Fibroblast of upper back skin (primary cell): Measurements from ENCODE around the gene MASP2.
A peak's percentile ranks its signal among the peaks of the same experiment; 100 is the strongest.
"Not testable (repeated sequence)": the region's sequence is repeated elsewhere in the genome, so short reads cannot be mapped to it uniquely, and the experiment has no call there.

Source experiments
- DNase-seq: peaks from one replicate; pipeline ENCODE4 v3.0.0-alpha.2; 2013

Gene MASP2

GRCh38 chr1:11037019-11037739 is 9.9 kb downstream of the MASP2 start:
- not testable (repeated sequence) for DNase-seq

DNA sequence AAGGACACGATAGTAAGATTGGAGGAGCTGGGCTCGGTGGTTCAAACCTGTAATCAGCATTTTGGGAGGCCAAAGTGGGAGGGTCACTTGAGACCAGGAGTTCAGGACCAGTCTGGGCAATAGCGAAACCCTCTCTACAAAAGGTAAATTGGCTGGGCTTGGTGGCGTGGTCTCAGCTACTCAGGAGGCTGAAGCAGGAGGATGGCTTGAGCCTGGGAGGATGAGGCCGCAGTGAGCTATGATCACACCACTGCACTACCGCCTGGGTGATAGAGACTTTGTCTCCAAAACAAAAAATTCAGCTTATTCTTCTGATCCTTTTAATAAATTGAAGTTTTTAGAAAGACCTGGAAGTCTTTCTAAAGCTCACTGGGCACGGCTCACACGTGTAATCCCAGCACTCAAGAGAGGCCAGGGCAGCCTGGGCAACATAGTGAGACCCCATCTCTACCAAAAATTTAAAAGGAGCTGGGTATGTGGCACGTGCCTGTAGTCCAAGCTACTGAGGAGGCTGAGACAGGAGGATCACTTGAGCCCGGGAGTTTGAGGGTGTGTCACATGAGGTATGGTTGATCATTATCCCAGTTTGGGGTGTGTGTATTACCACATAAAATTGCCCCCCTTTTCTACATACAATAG is 15.3 kb downstream of the MASP2 start:
- no peak for DNase-seq

DNA sequence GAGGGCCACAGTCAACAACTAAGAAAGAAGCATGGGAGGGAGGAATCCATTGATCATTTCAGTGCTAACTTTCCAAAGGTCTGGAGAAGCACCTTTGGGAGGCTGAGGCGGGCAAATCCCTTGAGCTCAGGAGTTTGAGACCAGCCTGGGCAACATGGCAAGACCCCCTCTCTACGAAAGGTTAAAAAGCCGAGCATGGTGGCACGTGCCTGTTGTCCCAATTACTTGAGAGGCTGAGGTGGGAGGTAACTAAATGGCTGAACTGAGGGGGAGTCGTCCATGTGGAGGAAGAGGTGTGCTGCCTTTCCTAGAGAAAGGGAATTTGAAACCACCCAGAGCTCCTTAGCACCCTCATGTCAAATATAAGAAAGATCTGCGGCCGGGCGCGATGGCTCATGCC is 16.2 kb downstream of the MASP2 start:
- DNase-seq, result no peak

GRCh38 chr1:11028018-11028417 is 19.0 kb downstream of the MASP2 start:
- no peak for DNase-seq

DNA sequence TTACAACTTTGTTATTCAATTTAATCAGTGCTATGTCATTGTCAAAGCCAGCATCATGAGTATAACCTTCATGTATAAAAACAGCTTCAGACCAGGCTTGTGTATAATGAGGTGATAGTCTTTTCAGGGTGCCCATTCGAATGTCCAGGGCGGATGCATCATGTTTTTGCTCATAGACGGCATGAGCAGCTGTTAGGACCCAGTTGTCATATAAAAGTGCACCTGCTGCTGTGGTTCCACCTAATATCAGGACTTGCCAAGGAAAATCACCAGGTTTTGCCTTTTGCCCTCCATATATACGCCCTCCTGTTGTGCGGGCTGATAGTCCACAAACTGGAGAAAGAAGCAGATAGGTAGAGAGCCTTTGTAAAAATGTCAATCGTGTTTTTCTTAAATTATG is 19.7 kb downstream of the MASP2 start:
- no peak for DNase-seq

DNA sequence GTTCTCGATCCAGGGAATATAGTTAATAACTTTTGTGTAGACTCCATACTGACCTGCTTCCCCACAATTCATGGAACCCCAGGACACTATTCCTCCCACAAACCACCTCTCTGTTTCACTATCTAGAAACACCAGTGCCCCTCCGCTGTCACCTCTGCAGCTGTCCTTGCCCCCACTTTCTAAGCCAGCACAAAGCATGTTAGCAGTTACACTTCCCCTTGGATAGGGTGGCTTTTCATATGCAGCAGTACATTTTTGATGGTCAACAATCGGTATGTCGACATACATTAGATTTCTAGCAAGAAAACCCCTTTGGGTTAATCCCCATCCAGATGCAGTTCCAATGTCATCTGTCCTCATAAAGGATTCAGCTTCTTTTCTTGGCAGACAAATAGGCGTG is 20.1 kb downstream of the MASP2 start:
- no peak for DNase-seq

DNA sequence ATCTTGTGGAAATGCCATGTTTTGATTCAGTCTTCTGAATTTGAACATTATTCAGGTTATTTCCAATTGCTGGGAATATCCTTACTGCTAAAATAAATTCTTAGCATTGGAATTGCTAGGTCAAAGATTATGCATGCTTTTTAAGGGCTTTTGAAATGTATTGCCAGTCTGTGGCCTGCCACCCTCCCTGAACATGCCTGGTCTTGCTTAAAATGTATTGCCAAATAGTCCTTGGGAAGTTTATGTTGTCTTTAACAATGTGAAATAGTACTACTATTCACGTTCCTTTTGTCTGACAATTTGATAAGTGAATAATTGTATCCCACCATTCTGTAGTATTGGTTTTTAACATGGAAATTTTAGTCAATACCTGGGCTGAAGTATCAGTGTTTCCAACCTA is 21.0 kb downstream of the MASP2 start:
- DNase-seq, result no peak

DNA sequence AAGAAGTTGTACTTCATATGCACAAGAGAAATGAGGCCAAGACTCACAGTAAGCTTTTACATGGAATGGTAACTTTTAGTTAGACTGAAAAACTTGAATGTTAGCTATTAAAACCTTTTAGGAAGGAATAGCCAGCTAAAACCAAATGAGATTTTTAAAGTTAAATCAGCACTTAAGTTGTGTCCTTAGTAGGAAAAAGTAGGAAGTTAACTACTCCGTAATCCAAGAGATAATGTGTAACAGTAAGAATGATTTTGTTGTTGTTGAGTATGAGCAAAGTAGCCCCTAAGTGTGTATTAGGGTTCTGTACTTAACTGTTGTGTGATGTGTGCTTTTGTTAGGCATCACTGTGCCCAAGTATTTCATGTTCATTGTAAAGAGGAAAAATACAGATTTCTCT is 21.4 kb downstream of the MASP2 start:
- DNase-seq, result no peak

DNA sequence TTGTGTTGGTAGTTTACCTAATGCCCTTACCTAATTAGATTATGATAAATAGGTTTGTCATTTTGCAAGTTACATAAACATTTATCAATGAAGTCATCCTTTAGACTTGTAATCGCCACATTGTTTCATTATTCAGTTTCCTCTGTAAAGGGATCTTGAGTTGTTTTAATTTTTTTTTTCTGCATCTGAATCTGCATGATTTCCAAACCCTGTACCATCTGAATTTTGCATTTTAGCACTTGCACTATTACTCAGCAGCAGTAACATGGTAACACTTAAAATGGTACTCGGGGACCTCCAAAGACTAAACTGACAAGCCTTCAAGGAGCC is 22.2 kb downstream of the MASP2 start:
- no peak for DNase-seq

- no peak for DNase-seq
These were observed 22.7 kb downstream of the MASP2 start for GRCh38 chr1:11024154-11024873.

- no peak for DNase-seq
These were observed 23.8 kb downstream of the MASP2 start for GRCh38 chr1:11023201-11023600.

GRCh38 chr1:11019971-11020370 is 27.1 kb downstream of the MASP2 start:
- no peak for DNase-seq

DNA sequence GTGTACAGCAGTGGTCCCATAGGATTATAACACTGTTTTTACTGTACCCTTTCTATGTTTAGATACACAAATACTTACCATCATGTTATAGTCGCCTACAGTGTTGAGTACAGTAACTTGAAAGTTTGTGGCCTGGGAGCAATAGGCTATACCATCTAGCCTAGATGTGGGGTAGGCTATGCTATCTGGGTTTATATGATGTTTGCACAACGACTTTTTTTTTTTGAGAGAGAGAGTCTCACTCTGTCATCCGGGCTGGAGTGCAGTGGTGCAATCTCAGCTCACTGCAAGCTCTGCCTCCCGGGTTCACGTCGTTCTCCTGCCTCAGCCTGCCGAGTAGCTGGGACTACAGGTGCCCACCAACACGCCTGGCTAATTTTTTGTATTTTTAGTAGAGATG is 27.7 kb downstream of the MASP2 start:
- DNase-seq, result not testable (repeated sequence)

DNA sequence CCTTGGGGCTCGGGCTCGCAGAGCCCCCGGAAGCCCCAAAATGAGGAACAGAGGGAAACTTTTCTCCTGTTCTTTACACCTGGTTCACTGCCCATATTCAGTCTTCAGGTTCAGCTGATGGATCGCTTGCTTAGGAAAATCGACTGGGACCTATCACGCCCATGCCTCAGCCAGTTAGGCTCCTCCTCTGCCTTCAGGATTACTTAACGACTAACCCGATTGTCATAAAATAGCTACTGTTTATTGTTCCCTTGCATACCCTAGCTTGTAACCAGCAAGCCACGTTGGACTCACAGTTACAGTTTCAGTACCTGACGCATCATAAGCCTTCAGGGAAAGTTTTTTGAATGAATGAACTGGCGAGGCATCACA is 33.9 kb downstream of the MASP2 start:
- peak; percentile 7 for DNase-seq

- peak; percentile 88 for DNase-seq
These were observed 34.5 kb downstream of the MASP2 start, which contains the start of gene TARDBP for GRCh38 chr1:11012260-11013159. TARDBP (plus strand) TSS chr1:11012654; CDS start chr1:11013728, 1,074 bp downstream.

- DNase-seq, result no peak
These were observed 46.5 kb downstream of the MASP2 start for GRCh38 chr1:11000526-11000925.

GRCh38 chr1:10996100-10996499 is 50.9 kb downstream of the MASP2 start:
- DNase-seq, result no peak

DNA sequence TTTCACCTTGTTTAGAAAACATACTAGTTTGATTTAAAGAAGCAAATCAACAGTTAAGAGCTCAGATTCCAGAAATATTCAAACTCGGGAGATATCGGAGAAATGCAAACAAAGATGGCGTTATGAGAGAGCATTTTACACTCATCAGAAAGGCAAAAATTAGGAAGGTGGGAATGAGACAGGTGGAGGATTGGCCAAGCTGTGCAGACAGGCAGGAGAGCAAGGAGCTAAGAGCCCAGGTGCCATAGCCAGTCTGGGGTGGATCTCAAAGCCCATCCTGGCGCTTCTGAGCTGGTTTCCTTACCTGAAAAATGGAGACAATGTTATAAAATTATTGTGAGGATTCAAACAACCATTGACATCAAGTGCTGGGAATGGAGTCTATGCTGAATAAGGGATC is 54.2 kb downstream of the MASP2 start:
- no peak for DNase-seq

DNA sequence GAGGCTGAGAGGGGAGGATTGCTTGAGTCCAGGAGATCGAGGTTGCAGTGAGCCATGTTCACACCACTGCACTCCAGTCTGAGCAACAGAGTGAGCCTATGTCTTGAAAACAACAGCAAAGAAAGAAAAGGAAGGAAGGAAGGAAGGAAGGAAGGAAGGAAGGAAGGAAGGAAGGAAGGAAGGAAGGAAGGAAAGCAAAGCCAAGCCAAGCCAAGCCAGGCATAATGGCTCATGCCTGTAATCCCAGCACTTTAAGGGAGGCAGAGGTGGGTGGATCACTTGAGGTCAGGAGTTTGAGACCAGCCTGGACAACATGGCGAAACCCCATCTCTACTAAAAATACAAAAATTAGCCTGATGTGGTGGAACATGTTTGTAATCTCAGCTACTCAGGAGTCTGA is 55.0 kb downstream of the MASP2 start:
- not testable (repeated sequence) for DNase-seq

DNA sequence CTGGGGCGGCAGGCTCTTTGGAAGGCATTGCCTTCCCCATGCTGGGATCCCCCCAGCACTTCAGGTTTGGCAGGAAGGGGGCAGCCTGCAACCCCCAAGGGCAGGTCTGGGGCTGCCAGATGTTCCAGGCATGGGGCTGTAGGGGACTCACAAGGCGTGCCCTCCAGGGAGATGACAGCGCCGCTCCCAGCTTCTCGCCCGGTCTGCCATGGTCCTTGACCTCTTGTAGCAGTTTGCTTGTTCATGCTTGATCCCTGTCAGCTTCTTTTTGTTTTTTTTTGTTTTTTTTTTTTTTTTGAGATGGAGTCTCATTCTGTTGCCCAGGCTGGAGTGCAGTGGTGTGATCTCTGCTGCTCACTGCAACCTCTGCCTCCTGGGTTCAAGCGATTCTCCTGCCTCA is 56.2 kb downstream of the MASP2 start:
- no peak for DNase-seq

GRCh38 chr1:10989920-10990516 is 57.0 kb downstream of the MASP2 start:
- DNase-seq, result peak; percentile 17

DNA sequence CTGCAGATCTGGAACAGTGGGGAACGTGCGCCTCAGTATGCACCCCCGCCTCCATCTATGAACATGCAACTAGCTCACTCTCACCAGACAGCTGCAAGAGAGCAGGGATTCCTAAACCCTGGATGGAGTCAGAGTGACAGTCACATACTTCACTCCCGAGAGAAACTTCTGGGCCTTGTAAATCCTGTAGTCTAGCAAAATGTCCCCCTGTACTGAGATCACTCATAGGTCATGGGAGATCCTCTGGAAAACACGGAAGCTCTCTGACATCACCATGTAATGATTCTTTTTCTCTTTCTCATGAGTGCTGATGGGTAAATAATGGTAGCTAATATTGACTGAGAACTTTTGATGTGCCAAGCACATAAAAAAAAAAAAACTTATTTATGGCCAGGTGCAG is 57.9 kb downstream of the MASP2 start:
- DNase-seq, result no peak
